Progenitor cell of endocrine pancreas (in vitro differentiated cells): ENCODE measurements around the gene TM2D1. TPM values are rescaled to one million over a fixed set of nuclear protein-coding genes. Genes with fewer than 3 reads are reported as not detected.

Experiments
- DNase-seq: peaks from one replicate; pipeline ENCODE4 v3.0.0; 2021; ENCODE audit warnings: low spot score; ENCODE audit not compliant: unreplicated experiment
- H3K27ac Mint-ChIP-seq: 2 replicates; pipeline ENCODE4 v1.8.0; 2021; ENCODE audit warnings: mild to moderate bottlenecking, moderate library complexity, mixed read lengths
- H3K27me3 Mint-ChIP-seq: 2 replicates; pipeline ENCODE4 v1.8.0; 2021; ENCODE audit warnings: mixed read lengths
- H3K36me3 Mint-ChIP-seq: 2 replicates; pipeline ENCODE4 v1.8.0; 2022; ENCODE audit warnings: mixed read lengths; ENCODE audit not compliant: insufficient read depth
- H3K4me1 Mint-ChIP-seq: 2 replicates; pipeline ENCODE4 v1.8.0; 2021; ENCODE audit warnings: low read depth, mixed read lengths
- H3K4me3 Mint-ChIP-seq: 2 replicates; pipeline ENCODE4 v1.8.0; 2021; ENCODE audit warnings: low read depth, mild to moderate bottlenecking, moderate library complexity, mixed read lengths
- H3K9me3 Mint-ChIP-seq: 2 replicates; pipeline ENCODE4 v1.8.0; 2021; ENCODE audit warnings: low read depth, mixed read lengths
- CTCF ChIP-seq: fragments of 200-600 bp; sonication (generic); IDR thresholded peaks from one replicate; pipeline ENCODE4 v1.5.0; 2021; ENCODE audit warnings: antibody characterized with exemption, mild to moderate bottlenecking; ENCODE audit not compliant: unreplicated experiment
- total RNA-seq: library from RNA; stranded (reverse); gene quantifications from 2 replicates; pipeline ENCODE4 v1.2.1, GENCODE V29; 2021

The TM2D1 gene
- total RNA-seq, 1 donor from 2014 or later, result 36.7 TPM

GRCh38 chr1:61655453-61655852 is 69.5 kb downstream of the TM2D1 start:
- TF ChIP-seq CTCF, result no peak

GRCh38 chr1:61654067-61654466 is 70.9 kb downstream of the TM2D1 start:
- no peaks in the 10 kb centered on the region for H3K9me3 Mint-ChIP-seq
- no peak overlapping the region for H3K4me3 Mint-ChIP-seq
- DNase-seq, result no peak
- H3K36me3 Mint-ChIP-seq, result no peaks in the 10 kb centered on the region
- H3K27me3 Mint-ChIP-seq, result peaks cover 3% of the 10 kb centered on the region
- no peak overlapping the region for H3K27ac Mint-ChIP-seq
- no peak for TF ChIP-seq CTCF
- peaks cover 1% of the 10 kb centered on the region for H3K4me1 Mint-ChIP-seq

More at GRCh38 chr1:61655453-61655852, 69.5 kb downstream of the TM2D1 start:
- Mint-ChIP-seq H3K4me1 (peaks cover 1% of the 10 kb centered on the region), H3K4me3 (no peak overlapping the region), H3K27ac (no peak overlapping the region), H3K9me3 (no peaks in the 10 kb centered on the region), H3K36me3 (no peaks in the 10 kb centered on the region), H3K27me3 (peaks cover 3% of the 10 kb centered on the region)
- no peak for DNase-seq

- Mint-ChIP-seq H3K27ac (no peak overlapping the region), H3K27me3 (no peaks in the 10 kb centered on the region), H3K36me3 (no peaks in the 10 kb centered on the region), H3K4me3 (no peak overlapping the region), H3K4me1 (peaks cover 4% of the 10 kb centered on the region), H3K9me3 (no peaks in the 10 kb centered on the region)
- no peak for DNase-seq
- TF ChIP-seq CTCF, result no peak
Observed at GRCh38 chr1:61648983-61649742, 75.8 kb downstream of the TM2D1 start.

GRCh38 chr1:61647142-61647541 is 77.8 kb downstream of the TM2D1 start:
- Mint-ChIP-seq H3K4me1 (peaks cover 10% of the 10 kb centered on the region), H3K27me3 (no peaks in the 10 kb centered on the region), H3K9me3 (no peaks in the 10 kb centered on the region), H3K36me3 (no peaks in the 10 kb centered on the region), H3K4me3 (no peak overlapping the region), H3K27ac (peak overlapping the region; percentile 65)
- no peak for TF ChIP-seq CTCF
- no peak for DNase-seq

GRCh38 chr1:61645476-61645875 is 79.5 kb downstream of the TM2D1 start:
- Mint-ChIP-seq H3K4me3 (no peak overlapping the region), H3K27ac (no peak overlapping the region), H3K36me3 (no peaks in the 10 kb centered on the region), H3K27me3 (peaks cover 8% of the 10 kb centered on the region), H3K9me3 (no peaks in the 10 kb centered on the region), H3K4me1 (peaks cover 12% of the 10 kb centered on the region)
- TF ChIP-seq CTCF, result no peak
- no peak for DNase-seq
